K562 (cell line): Measurements from ENCODE around the gene SORBS2. TPM values are rescaled to one million over a fixed set of nuclear protein-coding genes. Genes with fewer than 3 reads are reported as not detected.

Source experiments
- CEBPB ChIP-seq: fragments of 450-650 bp; IDR thresholded peaks from 2 replicates; pipeline ENCODE4 v1.6.1; 2016; ENCODE audit warnings: missing genetic modification characterization, missing compliant biosample characterization
- CHCHD3 ChIP-seq: fragments of 250-450 bp; sonication (Bioruptor Pico); IDR thresholded peaks from 2 replicates; pipeline ENCODE4 v2.1.2; 2022; ENCODE audit warnings: mild to moderate bottlenecking
- ETS2 ChIP-seq: IDR thresholded peaks from 2 replicates; pipeline ENCODE4 v1.6.1; 2016; ENCODE audit warnings: borderline replicate concordance, missing genetic modification characterization, mild to moderate bottlenecking, moderate library complexity, missing compliant biosample characterization; ENCODE audit not compliant: poor library complexity, severe bottlenecking
- MEF2D ChIP-seq: conservative IDR thresholded peaks from 2 replicates; pipeline ENCODE4 v1.6.1; 2016; ENCODE audit warnings: low read depth, missing genetic modification characterization, missing compliant biosample characterization
- PATZ1 ChIP-seq: fragments of 250-450 bp; sonication (Bioruptor Pico); IDR thresholded peaks from 2 replicates; pipeline ENCODE4 v1.5.0; 2020; ENCODE audit warnings: mild to moderate bottlenecking, borderline replicate concordance
- RCOR1 ChIP-seq, 2 experiments: IDR thresholded peaks; 2 replicates each; pipeline ENCODE4 v1.6.1; 2012; ENCODE audit warnings: low read depth in 2 of 2, low read length in 2 of 2, borderline replicate concordance in 1 of 2, improper control_type of control experiment in 1 of 2
- ZNF253 ChIP-seq: fragments of 250-450 bp; sonication (Bioruptor Pico); conservative IDR thresholded peaks from 2 replicates; pipeline ENCODE4 v1.6.1; 2021; ENCODE audit warnings: mild to moderate bottlenecking
- ZNF518B ChIP-seq: fragments of 250-450 bp; sonication (Bioruptor Pico); IDR thresholded peaks from 2 replicates; pipeline ENCODE4 v1.5.0; 2021; ENCODE audit warnings: mild to moderate bottlenecking, moderate library complexity
- polyA plus RNA-seq, 8 experiments: library from polyadenylated mRNA; depleted of rRNA in 4 of 8; stranded (reverse) in 5 of 8; unstranded in 3 of 8; fragments of >200 nt; fragmentation: Nextera tagmentation in 2 of 8; fragmentation: Illumina TruSeq in 1 of 8; extraction: Ambion mirVana in 2 of 8; extraction: Trizol in 1 of 8; gene quantifications; 2 replicates each; pipeline versions ENCODE4 v1.2.1 to v1.2.3, GENCODE V29; 2011 to 2014; ENCODE audit warnings: inconsistent platforms in 1 of 8, missing spikeins in 1 of 8
- total RNA-seq, 7 experiments: library from RNA; depleted of rRNA in 6 of 7; stranded (reverse); fragments of >200 nt in 6 of 7; fragmentation: Illumina TruSeq in 2 of 7; extraction: Trizol in 2 of 7; gene quantifications; 2 replicates each; pipeline versions ENCODE4 v1.2.1 to v1.2.3, GENCODE V29; 2011 to 2021; ENCODE audit warnings: low replicate concordance in 1 of 7

Gene SORBS2
- total and polyA plus RNA-seq, 9 of the 15 experiments (the other 6 are each of a cell fraction or from before 2014, with no cell fraction given) = 0.29 TPM; not detected in 8

- TF ChIP-seq ZNF518B (CRISPR knock-in tag) = no peak
- TF ChIP-seq MEF2D (tag) = no peak
- no peak for TF ChIP-seq ZNF253 (CRISPR knock-in tag)
- no peak for TF ChIP-seq CEBPB (tag)
- TF ChIP-seq RCOR1 (IDR thresholded peaks at IDR 0.05; ENCODE audit: borderline replicate concordance in 1 of 2, low read depth in 2 of 2, low read length in 2 of 2) = no peak
- TF ChIP-seq ETS2 = no peak
- no peak for TF ChIP-seq CHCHD3 (CRISPR knock-in tag)
- TF ChIP-seq PATZ1 = no peak
Measured at GRCh38 chr4:185722029-185722316, 90.0 kb downstream of the SORBS2 start (continued).
